ENCODE data around the gene NLK. TPM values are rescaled to one million over a fixed set of nuclear protein-coding genes. Genes with fewer than 3 reads are reported as not detected.

The NLK gene
- total and polyA plus RNA-seq, 2 of the 4 experiments (the other 2 are of a cell fraction): 15.3 to 23.3 TPM

DNA sequence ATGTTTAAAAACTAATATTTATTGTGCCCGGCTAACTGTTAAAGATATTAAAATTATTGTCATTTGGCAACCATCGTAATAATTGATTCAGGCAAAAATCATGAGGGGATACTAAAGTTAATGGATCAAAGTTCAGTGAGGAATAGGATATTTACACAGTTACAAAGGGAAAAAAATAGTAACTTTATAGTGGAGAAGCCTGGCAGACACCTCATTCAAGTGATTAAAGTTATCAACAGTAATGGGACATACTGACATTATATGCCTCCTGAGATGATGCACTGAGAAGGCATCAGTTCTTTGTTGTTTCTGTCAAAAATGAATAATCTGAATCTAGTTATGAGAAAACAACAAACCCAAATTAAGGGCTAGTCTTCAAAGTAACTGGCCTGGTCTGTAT is 77.1 kb downstream of the NLK start:
- Histone ChIP-seq H4K8ac (ENCODE audit: low read depth in 2 of 2, low read length in 2 of 2) (no peak overlapping the region), H3K27ac (ENCODE audit: insufficient read depth, low read length) (no peak overlapping the region), H2AK9ac (replicated peaks; ENCODE audit: low read depth, low read length, poor library complexity) (no peak overlapping the region), H3K56ac (ENCODE audit: extremely low read depth, insufficient read depth, low read length) (no peak overlapping the region), H3K9me3 (ENCODE audit: control insufficient read depth, insufficient read depth, low read length) (no peaks in the 10 kb centered on the region), H3K79me1 (ENCODE audit: low read depth in 1 of 2, low read length in 2 of 2) (peaks cover 28 to 53% of the 10 kb centered on the region in 2 experiments), H4K5ac (ENCODE audit: low read depth, low read length) (no peak overlapping the region), H2BK15ac (ENCODE audit: low read depth, low read length) (no peak overlapping the region), H2AFZ (replicated peaks; ENCODE audit: low read length, poor library complexity) (no peak overlapping the region), H3K4me1 (ENCODE audit: control insufficient read depth, insufficient read depth, low read length) (peaks cover under 1% of the 10 kb centered on the region), H2BK120ac (ENCODE audit: low read depth, low read length) (no peak overlapping the region), H3K4ac (ENCODE audit: low read depth, low read length) (no peak overlapping the region), H4K20me1 (ENCODE audit: insufficient read depth, low read length) (peaks cover 4% of the 10 kb centered on the region; the same call in 1 of the 2 replicates), H4K91ac (ENCODE audit: insufficient read depth, low read depth, low read length) (no peak overlapping the region), H3K23ac (ENCODE audit: low read depth, low read length) (no peak overlapping the region), H3K9ac (ENCODE audit: low read depth, low read length) (no peak overlapping the region), H3K4me2 (ENCODE audit: low read depth, low read length) (no peak overlapping the region), H3K18ac (ENCODE audit: low read depth, low read length) (no peak overlapping the region), H3K14ac (replicated peaks; ENCODE audit: low read depth, low read length) (no peak overlapping the region), H2BK5ac (ENCODE audit: low read depth, low read length, poor library complexity, severe bottlenecking) (no peak overlapping the region), H2BK20ac (ENCODE audit: low read depth, low read length) (no peak overlapping the region), H3K9me1 (ENCODE audit: insufficient read depth, low read length) (0 out of 2 replicates have a peak, but pooled peaks cover 5% of the 10 kb centered on the region), H2AK5ac (ENCODE audit: low read depth, low read length) (no peak overlapping the region), H3K36me3 (ENCODE audit: control insufficient read depth, insufficient read depth, low read length) (peaks cover 7% of the 10 kb centered on the region), H3K4me3 (ENCODE audit: insufficient read depth, low read depth, low read length) (no peak overlapping the region), H3K27me3 (ENCODE audit: control insufficient read depth, insufficient read depth, low read length) (no peaks in the 10 kb centered on the region)
- CTCF ChIA-PET: no interaction called here
- ATAC-seq (ENCODE audit: low read depth) (no peak), DNase-seq (no peak)
- intact Hi-C loops (cut with micrococcal nuclease) (loop anchor here (5.0 to 10.0 kb wide), 2 partner anchors 72 to 225 kb away; partner anchors contain the start of gene LYRM9), in situ Hi-C loops (cut with MboI; ENCODE audit: low sequenced_read_pairs) (no loop called here), dilution Hi-C loops (cut with HindIII; ENCODE audit: low sequenced_read_pairs, unreplicated experiment) (no loop called here)
- WGBS, 2 experiments (ENCODE audit: extremely low coverage in 2 of 2, insufficient read length in 1 of 2): no CpG with 5 or more reads among the region's 2 CpGs
- TF ChIP-seq CTCF (conservative IDR thresholded peaks at IDR 0.05; ENCODE audit: low read depth, low read length) (no peak), MAFK (IDR thresholded peaks at IDR 0.05; ENCODE audit: low read depth, low read length) (no peak), BHLHE40 (IDR thresholded peaks at IDR 0.05; ENCODE audit: low read depth, low read length) (no peak), MAZ (IDR thresholded peaks at IDR 0.05; ENCODE audit: borderline replicate concordance, low read depth, low read length) (no peak), MXI1 (IDR thresholded peaks at IDR 0.05; ENCODE audit: borderline replicate concordance, low read depth, low read length) (no peak), RCOR1 (IDR thresholded peaks at IDR 0.05; ENCODE audit: insufficient replicate concordance, low read length) (no peak), FOS (IDR thresholded peaks at IDR 0.05; ENCODE audit: low read depth, low read length) (no peak), CEBPB (IDR thresholded peaks at IDR 0.05; ENCODE audit: low read depth, low read length) (no peak), RAD21 (IDR thresholded peaks at IDR 0.05; ENCODE audit: low read length) (no peak), POLR2A (IDR thresholded peaks at IDR 0.05; ENCODE audit: low read depth, low read length) (no peak), ELK1 (IDR thresholded peaks at IDR 0.05; ENCODE audit: borderline replicate concordance, low read depth, low read length) (no peak), CHD1 (IDR thresholded peaks at IDR 0.05; ENCODE audit: low read depth, low read length) (no peak), NFE2L2 (IDR thresholded peaks at IDR 0.05; ENCODE audit: low read depth, low read length) (no peak), SMC3 (IDR thresholded peaks at IDR 0.05; ENCODE audit: low read depth, low read length) (no peak)
- TF ChIP-seq, protein P1, sequence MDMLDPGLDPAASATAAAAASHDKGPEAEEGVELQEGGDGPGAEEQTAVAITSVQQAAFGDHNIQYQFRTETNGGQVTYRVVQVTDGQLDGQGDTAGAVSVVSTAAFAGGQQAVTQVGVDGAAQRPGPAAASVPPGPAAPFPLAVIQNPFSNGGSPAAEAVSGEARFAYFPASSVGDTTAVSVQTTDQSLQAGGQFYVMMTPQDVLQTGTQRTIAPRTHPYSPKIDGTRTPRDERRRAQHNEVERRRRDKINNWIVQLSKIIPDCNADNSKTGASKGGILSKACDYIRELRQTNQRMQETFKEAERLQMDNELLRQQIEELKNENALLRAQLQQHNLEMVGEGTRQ (IDR thresholded peaks at IDR 0.05; ENCODE audit: low read depth, low read length): no peak
- no TSS peak for BruUV-seq (replicated peaks)
- POLR2A ChIA-PET (ENCODE audit: unreplicated experiment): no interaction called here

Data from IMR-90 (cell line).